NCI-H2081 treated with DMSO at 0.1 percent for 48 hours (cell line): ENCODE results near the gene EFCAB9.
"Not testable (repeated sequence)": the region's sequence is repeated elsewhere in the genome, so short reads cannot be mapped to it uniquely, and the experiment has no call there.

Experiments
- DNase-seq: peaks from one replicate; lab custom pipeline; 2025; lab: John Stamatoyannopoulos, UW

Gene EFCAB9

GRCh38 chr5:172193872-172194271, at the start of gene EFCAB9:
TSS of gene EFCAB9 (plus strand) at chr5:172194172. CDS start at chr5:172194173, 1 bp downstream.
- DNase-seq: no peak

GRCh38 chr5:172144291-172144815, 49.6 kb upstream of the EFCAB9 start:
- DNase-seq: no peak

GRCh38 chr5:172144931-172145869, 48.8 kb upstream of the EFCAB9 start:
- DNase-seq: no peak

GRCh38 chr5:172145870-172146747, 47.9 kb upstream of the EFCAB9 start:
- no peak for DNase-seq

GRCh38 chr5:172146748-172147092, 47.3 kb upstream of the EFCAB9 start:
- DNase-seq: no peak

- DNase-seq: no peak
Measured at GRCh38 chr5:172147857-172148256, 46.1 kb upstream of the EFCAB9 start.

- DNase-seq: no peak
Measured at GRCh38 chr5:172148381-172148780, 45.6 kb upstream of the EFCAB9 start.

- no peak for DNase-seq
Measured at GRCh38 chr5:172149073-172149472, 44.9 kb upstream of the EFCAB9 start.

- not testable (repeated sequence) for DNase-seq
Measured at GRCh38 chr5:172149481-172149880, 44.5 kb upstream of the EFCAB9 start.

- DNase-seq: no peak
Measured at GRCh38 chr5:172150514-172151425, 43.2 kb upstream of the EFCAB9 start.

- no peak for DNase-seq
Measured at GRCh38 chr5:172151661-172152210, 42.2 kb upstream of the EFCAB9 start.

- no peak for DNase-seq
Measured at GRCh38 chr5:172153695-172154094, 40.3 kb upstream of the EFCAB9 start.

GRCh38 chr5:172155101-172155500, 38.9 kb upstream of the EFCAB9 start:
- DNase-seq: not testable (repeated sequence)

- DNase-seq: no peak
Measured at GRCh38 chr5:172156541-172156994, 37.4 kb upstream of the EFCAB9 start.

- DNase-seq: no peak
Measured at GRCh38 chr5:172159016-172159415, 35.0 kb upstream of the EFCAB9 start.

GRCh38 chr5:172160506-172160905, 33.5 kb upstream of the EFCAB9 start:
- DNase-seq: no peak

GRCh38 chr5:172162323-172162986, 31.5 kb upstream of the EFCAB9 start:
- no peak for DNase-seq

GRCh38 chr5:172162987-172163343, 31.0 kb upstream of the EFCAB9 start:
- no peak for DNase-seq

- DNase-seq: no peak
Measured at GRCh38 chr5:172163346-172163745, 30.6 kb upstream of the EFCAB9 start.

- no peak for DNase-seq
Measured at GRCh38 chr5:172164769-172165212, 29.2 kb upstream of the EFCAB9 start.

- no peak for DNase-seq
Measured at GRCh38 chr5:172165465-172165864, 28.5 kb upstream of the EFCAB9 start.
